GM23248 (cell line): Measurements from ENCODE around the gene EDAR.

Source experiments
- EZH2 ChIP-seq: fragments of 200-600 bp; sonication (generic); IDR thresholded peaks from 2 replicates; pipeline ENCODE4 v1.6.1; 2018; ENCODE audit warnings: antibody characterized with exemption, mild to moderate bottlenecking; ENCODE audit not compliant: insufficient read depth, poor library complexity, severe bottlenecking
- EZH2phosphoT487 ChIP-seq: fragments of 200-600 bp; sonication (generic); IDR thresholded peaks from 2 replicates; pipeline ENCODE4 v1.6.1; 2018; ENCODE audit warnings: antibody characterized with exemption, moderate library complexity, mild to moderate bottlenecking, low read depth; ENCODE audit not compliant: insufficient read depth

- TF ChIP-seq EZH2phosphoT487 (no peak), EZH2 (no peak)
These were observed 104.4 kb downstream of the EDAR start for GRCh38 chr2:108884619-108885018.
